Measurements from ENCODE around the gene KIF19.

The KIF19 gene

DNA sequence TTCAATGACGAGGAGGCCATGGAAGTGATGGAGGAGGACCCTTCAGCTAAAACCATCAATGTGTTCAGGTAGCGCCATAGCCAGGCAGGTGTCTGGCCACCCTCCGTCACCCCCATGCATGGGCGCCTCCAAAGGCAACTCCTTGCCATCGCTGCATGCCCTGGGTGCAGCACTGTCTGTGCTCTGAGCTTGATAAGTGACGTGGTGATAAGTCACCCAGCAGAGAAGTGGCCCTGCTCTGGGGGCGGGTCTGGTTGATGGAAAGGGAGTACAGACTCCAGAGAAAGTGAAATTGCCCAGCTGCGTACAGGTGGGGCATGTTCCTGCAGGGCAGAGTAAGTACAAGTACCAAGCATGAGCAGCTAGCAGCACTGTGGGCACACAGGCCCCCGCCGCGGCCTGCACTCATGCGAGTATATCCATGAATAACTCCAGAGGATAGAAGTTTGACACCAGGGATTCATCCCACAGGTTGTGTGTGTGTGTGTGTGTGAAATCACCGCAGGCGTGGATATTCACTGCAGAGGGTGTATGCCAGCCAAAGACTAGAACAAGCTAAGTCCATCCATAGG, 38.9 kb upstream of the KIF19 start:
- peaks cover 2 to 4% of the 10 kb centered on the region in 2 donors for H3K27me3 ChIP-seq (ENCODE audit: control insufficient read depth in 2 of 2, insufficient read depth in 2 of 2, low read length in 2 of 2)
- H3K27ac ChIP-seq (ENCODE audit: low read depth in 2 of 2, low read length in 2 of 2): no peak overlapping the region
- no peaks in the 10 kb centered on the region for H3K4me1 ChIP-seq (ENCODE audit: control insufficient read depth in 2 of 2, insufficient read depth in 2 of 2, low read length in 2 of 2)
- H3K4me3 ChIP-seq (ENCODE audit: low read length in 2 of 2): no peak overlapping the region
- H3K9me3 ChIP-seq (ENCODE audit: control insufficient read depth in 2 of 2, low read length in 2 of 2): no peaks in the 10 kb centered on the region
- no peak overlapping the region for H3K9ac ChIP-seq (ENCODE audit: low read depth in 1 of 2, low read length in 2 of 2)
- no peaks in the 10 kb centered on the region for H3K36me3 ChIP-seq (ENCODE audit: control insufficient read depth in 2 of 2, insufficient read depth in 2 of 2, low read length in 2 of 2)

DNA sequence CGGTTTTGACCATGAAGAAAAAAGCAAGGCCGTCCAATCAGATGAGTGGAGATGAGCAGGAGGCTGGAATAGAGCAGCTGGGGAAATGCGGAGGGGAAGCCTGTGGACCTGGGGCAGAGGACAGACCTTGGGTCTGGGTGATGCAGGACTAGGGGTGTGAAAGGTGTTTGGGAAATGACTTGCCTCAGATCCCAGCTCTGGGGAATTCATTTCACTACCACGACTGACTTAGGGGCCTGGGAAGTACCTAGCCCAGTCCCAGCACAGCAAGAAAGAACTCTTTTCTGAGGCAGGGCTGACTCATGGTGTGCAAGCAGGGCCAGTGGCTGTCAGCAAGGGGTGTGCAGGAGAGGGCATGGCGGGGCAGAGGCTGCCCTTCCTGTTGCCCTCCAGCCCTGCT, 37.2 kb upstream of the KIF19 start:
- Histone ChIP-seq H3K4me3 (ENCODE audit: low read length in 2 of 2) (no peak overlapping the region), H3K4me1 (ENCODE audit: control insufficient read depth in 2 of 2, insufficient read depth in 2 of 2, low read length in 2 of 2) (no peaks in the 10 kb centered on the region), H3K9me3 (ENCODE audit: control insufficient read depth in 2 of 2, low read length in 2 of 2) (no peaks in the 10 kb centered on the region), H3K36me3 (ENCODE audit: control insufficient read depth in 2 of 2, insufficient read depth in 2 of 2, low read length in 2 of 2) (no peaks in the 10 kb centered on the region), H3K27me3 (ENCODE audit: control insufficient read depth in 2 of 2, insufficient read depth in 2 of 2, low read length in 2 of 2) (peaks cover 2 to 4% of the 10 kb centered on the region in 2 donors), H3K9ac (ENCODE audit: low read depth in 1 of 2, low read length in 2 of 2) (no peak overlapping the region), H3K27ac (ENCODE audit: low read depth in 2 of 2, low read length in 2 of 2) (no peak overlapping the region)

GRCh38 chr17:74289688-74290087, 36.3 kb upstream of the KIF19 start:
- H3K27me3 ChIP-seq (ENCODE audit: control insufficient read depth in 2 of 2, insufficient read depth in 2 of 2, low read length in 2 of 2): peaks cover 2 to 4% of the 10 kb centered on the region in 2 donors
- no peaks in the 10 kb centered on the region for H3K4me1 ChIP-seq (ENCODE audit: control insufficient read depth in 2 of 2, insufficient read depth in 2 of 2, low read length in 2 of 2)
- H3K27ac ChIP-seq (ENCODE audit: low read depth in 2 of 2, low read length in 2 of 2): no peak overlapping the region
- H3K4me3 ChIP-seq (ENCODE audit: low read length in 2 of 2): no peak overlapping the region
- H3K9me3 ChIP-seq (ENCODE audit: control insufficient read depth in 2 of 2, low read length in 2 of 2): no peaks in the 10 kb centered on the region
- H3K36me3 ChIP-seq (ENCODE audit: control insufficient read depth in 2 of 2, insufficient read depth in 2 of 2, low read length in 2 of 2): no peaks in the 10 kb centered on the region
- no peak overlapping the region for H3K9ac ChIP-seq (ENCODE audit: low read depth in 1 of 2, low read length in 2 of 2)

GRCh38 chr17:74290340-74290739, 35.7 kb upstream of the KIF19 start:
- Histone ChIP-seq H3K27me3 (ENCODE audit: control insufficient read depth in 2 of 2, insufficient read depth in 2 of 2, low read length in 2 of 2) (no peaks in the 10 kb centered on the region), H3K27ac (ENCODE audit: low read depth in 2 of 2, low read length in 2 of 2) (no peak overlapping the region), H3K4me1 (ENCODE audit: control insufficient read depth in 2 of 2, insufficient read depth in 2 of 2, low read length in 2 of 2) (no peaks in the 10 kb centered on the region), H3K4me3 (ENCODE audit: low read length in 2 of 2) (no peak overlapping the region), H3K9ac (ENCODE audit: low read depth in 1 of 2, low read length in 2 of 2) (no peak overlapping the region), H3K36me3 (ENCODE audit: control insufficient read depth in 2 of 2, insufficient read depth in 2 of 2, low read length in 2 of 2) (no peaks in the 10 kb centered on the region), H3K9me3 (ENCODE audit: control insufficient read depth in 2 of 2, low read length in 2 of 2) (no peaks in the 10 kb centered on the region)

GRCh38 chr17:74292495-74292894, 33.5 kb upstream of the KIF19 start:
- H3K27me3 ChIP-seq (ENCODE audit: control insufficient read depth in 2 of 2, insufficient read depth in 2 of 2, low read length in 2 of 2): no peaks in the 10 kb centered on the region
- no peaks in the 10 kb centered on the region for H3K36me3 ChIP-seq (ENCODE audit: control insufficient read depth in 2 of 2, insufficient read depth in 2 of 2, low read length in 2 of 2)
- no peaks in the 10 kb centered on the region for H3K9me3 ChIP-seq (ENCODE audit: control insufficient read depth in 2 of 2, low read length in 2 of 2)
- H3K27ac ChIP-seq (ENCODE audit: low read depth in 2 of 2, low read length in 2 of 2): no peak overlapping the region
- H3K4me1 ChIP-seq (ENCODE audit: control insufficient read depth in 2 of 2, insufficient read depth in 2 of 2, low read length in 2 of 2): no peaks in the 10 kb centered on the region
- no peak overlapping the region for H3K4me3 ChIP-seq (ENCODE audit: low read length in 2 of 2)
- no peak overlapping the region for H3K9ac ChIP-seq (ENCODE audit: low read depth in 1 of 2, low read length in 2 of 2)

GRCh38 chr17:74295625-74296547, 30.1 kb upstream of the KIF19 start:
- Histone ChIP-seq H3K36me3 (ENCODE audit: control insufficient read depth in 2 of 2, insufficient read depth in 2 of 2, low read length in 2 of 2) (no peaks in the 10 kb centered on the region), H3K9ac (ENCODE audit: low read depth in 1 of 2, low read length in 2 of 2) (no peak overlapping the region), H3K4me1 (ENCODE audit: control insufficient read depth in 2 of 2, insufficient read depth in 2 of 2, low read length in 2 of 2) (no peaks in the 10 kb centered on the region), H3K9me3 (ENCODE audit: control insufficient read depth in 2 of 2, low read length in 2 of 2) (no peaks in the 10 kb centered on the region), H3K4me3 (ENCODE audit: low read length in 2 of 2) (no peak overlapping the region), H3K27me3 (ENCODE audit: control insufficient read depth in 2 of 2, insufficient read depth in 2 of 2, low read length in 2 of 2) (peaks cover 0 to 2% of the 10 kb centered on the region in 2 donors), H3K27ac (ENCODE audit: low read depth in 2 of 2, low read length in 2 of 2) (no peak overlapping the region)

DNA sequence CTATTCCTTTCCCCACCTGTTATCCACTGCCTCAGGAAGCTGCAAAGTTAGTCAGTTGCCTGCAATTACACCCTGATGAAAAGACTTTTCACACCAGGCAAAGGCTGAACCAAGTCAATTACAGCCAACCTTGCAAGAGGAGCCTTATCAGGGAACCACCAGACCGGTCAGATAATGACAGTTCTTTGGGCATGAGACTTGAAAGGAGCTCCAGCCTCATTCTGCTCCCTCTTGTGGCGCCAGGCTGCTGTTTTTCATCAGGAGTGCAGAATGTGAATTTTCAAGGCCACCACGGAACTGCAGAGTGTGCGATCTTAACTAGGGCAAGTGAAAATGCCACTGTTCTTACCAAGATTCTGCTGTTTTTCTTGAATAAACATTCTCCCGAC, 29.5 kb upstream of the KIF19 start:
- Histone ChIP-seq H3K36me3 (ENCODE audit: control insufficient read depth in 2 of 2, insufficient read depth in 2 of 2, low read length in 2 of 2) (no peaks in the 10 kb centered on the region), H3K4me1 (ENCODE audit: control insufficient read depth in 2 of 2, insufficient read depth in 2 of 2, low read length in 2 of 2) (no peaks in the 10 kb centered on the region), H3K9ac (ENCODE audit: low read depth in 1 of 2, low read length in 2 of 2) (no peak overlapping the region), H3K9me3 (ENCODE audit: control insufficient read depth in 2 of 2, low read length in 2 of 2) (no peaks in the 10 kb centered on the region), H3K27ac (ENCODE audit: low read depth in 2 of 2, low read length in 2 of 2) (no peak overlapping the region), H3K4me3 (ENCODE audit: low read length in 2 of 2) (no peak overlapping the region), H3K27me3 (ENCODE audit: control insufficient read depth in 2 of 2, insufficient read depth in 2 of 2, low read length in 2 of 2) (peaks cover 0 to 2% of the 10 kb centered on the region in 2 donors)

DNA sequence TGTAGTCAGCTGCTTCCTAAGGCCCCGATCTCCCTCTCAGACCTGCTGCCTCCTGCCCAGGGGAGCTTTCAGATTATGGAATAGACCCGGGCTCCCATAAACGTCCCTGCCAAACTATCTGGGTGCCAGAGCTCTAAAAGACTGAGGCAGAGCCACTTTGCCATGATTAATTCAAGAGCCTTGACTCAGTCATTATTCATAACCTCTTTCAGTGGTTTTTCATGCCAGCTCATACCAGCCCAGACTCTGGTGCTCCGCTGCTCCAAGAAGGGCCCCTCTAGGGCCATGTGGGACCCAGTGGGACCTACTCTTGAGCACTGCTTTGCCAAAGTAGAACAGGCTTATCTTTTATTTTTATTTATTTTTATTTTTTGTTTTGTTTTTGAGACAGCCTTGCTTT, 28.1 kb upstream of the KIF19 start:
- Histone ChIP-seq H3K9ac (ENCODE audit: low read depth in 1 of 2, low read length in 2 of 2) (no peak overlapping the region), H3K27ac (ENCODE audit: low read depth in 2 of 2, low read length in 2 of 2) (no peak overlapping the region), H3K36me3 (ENCODE audit: control insufficient read depth in 2 of 2, insufficient read depth in 2 of 2, low read length in 2 of 2) (no peaks in the 10 kb centered on the region), H3K9me3 (ENCODE audit: control insufficient read depth in 2 of 2, low read length in 2 of 2) (no peaks in the 10 kb centered on the region), H3K27me3 (ENCODE audit: control insufficient read depth in 2 of 2, insufficient read depth in 2 of 2, low read length in 2 of 2) (peaks cover 0 to 2% of the 10 kb centered on the region in 2 donors), H3K4me3 (ENCODE audit: low read length in 2 of 2) (no peak overlapping the region), H3K4me1 (ENCODE audit: control insufficient read depth in 2 of 2, insufficient read depth in 2 of 2, low read length in 2 of 2) (no peaks in the 10 kb centered on the region)

DNA sequence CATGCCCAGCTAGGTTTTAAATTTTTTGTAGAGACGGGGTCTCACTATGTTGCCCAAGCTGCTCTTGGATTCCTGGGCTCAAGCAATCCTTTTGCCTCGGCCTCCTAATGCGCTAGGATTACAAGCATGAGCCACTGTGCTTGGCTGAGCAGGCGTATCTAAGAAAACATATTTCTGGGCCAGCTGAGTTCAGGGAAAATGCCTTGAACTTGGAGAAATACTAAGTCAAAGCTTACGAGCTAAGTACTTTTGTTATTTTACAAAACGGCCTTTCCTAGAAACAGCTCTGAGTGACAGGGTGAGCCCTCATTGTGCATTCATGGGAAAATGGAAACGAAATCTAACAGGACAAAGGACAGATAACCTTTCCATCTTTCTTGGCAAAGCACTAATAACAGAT, 27.2 kb upstream of the KIF19 start:
- Histone ChIP-seq H3K4me1 (ENCODE audit: control insufficient read depth in 2 of 2, insufficient read depth in 2 of 2, low read length in 2 of 2) (no peaks in the 10 kb centered on the region), H3K9ac (ENCODE audit: low read depth in 1 of 2, low read length in 2 of 2) (no peak overlapping the region), H3K9me3 (ENCODE audit: control insufficient read depth in 2 of 2, low read length in 2 of 2) (no peaks in the 10 kb centered on the region), H3K27me3 (ENCODE audit: control insufficient read depth in 2 of 2, insufficient read depth in 2 of 2, low read length in 2 of 2) (peaks cover 0 to 2% of the 10 kb centered on the region in 2 donors), H3K4me3 (ENCODE audit: low read length in 2 of 2) (no peak overlapping the region), H3K27ac (ENCODE audit: low read depth in 2 of 2, low read length in 2 of 2) (no peak overlapping the region), H3K36me3 (ENCODE audit: control insufficient read depth in 2 of 2, insufficient read depth in 2 of 2, low read length in 2 of 2) (no peaks in the 10 kb centered on the region)

DNA sequence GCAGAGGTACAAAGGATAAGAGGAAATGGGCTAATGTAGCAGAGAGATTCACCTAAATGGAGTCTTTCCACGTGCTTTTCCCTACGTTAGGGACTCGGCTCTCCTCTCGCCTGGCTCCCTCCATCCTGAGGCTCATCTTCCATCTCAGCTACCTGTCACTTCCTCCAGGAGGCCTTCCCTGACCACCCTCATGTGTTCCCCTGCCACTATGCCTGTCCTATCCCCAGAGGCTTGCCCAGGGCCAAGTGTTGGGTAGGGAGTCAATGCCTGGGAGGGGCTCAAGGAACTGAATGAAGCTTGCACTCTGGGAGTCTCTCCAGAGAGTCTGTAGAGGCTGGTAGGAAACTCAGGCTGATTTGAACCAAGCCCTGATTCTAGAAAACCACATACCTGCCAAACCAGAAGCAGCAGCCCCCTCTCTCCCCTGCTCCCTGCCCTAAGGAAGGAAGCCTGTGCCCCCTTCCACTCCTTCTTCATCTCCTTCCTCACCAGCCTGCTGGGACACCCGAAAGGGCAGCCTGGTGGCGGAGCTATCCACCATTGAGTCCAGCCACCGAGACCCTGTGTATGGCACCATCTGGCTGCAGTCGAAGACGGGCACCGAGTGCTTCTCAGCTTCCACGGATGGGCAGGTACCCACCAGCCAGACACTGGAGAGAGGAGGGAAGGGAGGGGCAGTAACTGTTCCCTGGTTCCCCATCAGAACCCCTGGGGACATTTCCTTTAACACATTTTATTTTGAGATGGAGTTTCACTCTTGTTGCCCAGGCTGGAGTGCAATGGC, 26.6 kb upstream of the KIF19 start:
- Histone ChIP-seq H3K9ac (ENCODE audit: low read depth in 1 of 2, low read length in 2 of 2) (no peak overlapping the region), H3K27ac (ENCODE audit: low read depth in 2 of 2, low read length in 2 of 2) (no peak overlapping the region), H3K27me3 (ENCODE audit: control insufficient read depth in 2 of 2, insufficient read depth in 2 of 2, low read length in 2 of 2) (peaks cover 0 to 2% of the 10 kb centered on the region in 2 donors), H3K4me3 (ENCODE audit: low read length in 2 of 2) (no peak overlapping the region), H3K4me1 (ENCODE audit: control insufficient read depth in 2 of 2, insufficient read depth in 2 of 2, low read length in 2 of 2) (no peaks in the 10 kb centered on the region), H3K9me3 (ENCODE audit: control insufficient read depth in 2 of 2, low read length in 2 of 2) (no peaks in the 10 kb centered on the region), H3K36me3 (ENCODE audit: control insufficient read depth in 2 of 2, insufficient read depth in 2 of 2, low read length in 2 of 2) (no peaks in the 10 kb centered on the region)
